Mucosa of descending colon (tissue), 3 donors: ENCODE data around the gene PIK3AP1. TPM values are rescaled to one million over a fixed set of nuclear protein-coding genes. Genes with fewer than 3 reads are reported as not detected.
"Not testable (repeated sequence)": the region's sequence is repeated elsewhere in the genome, so short reads cannot be mapped to it uniquely, and the experiment has no call there.

ENCODE experiments used
- ATAC-seq: fragments of 200-7000 bp; cut with Tn5 transposase; one replicate; pipeline ENCODE4 v1.9.1; 2020; ENCODE audit warnings: mild to moderate bottlenecking, moderate library complexity
- DNase-seq, 3 donors: peaks; one replicate each; pipeline ENCODE4 v3.0.0-alpha.2; 2020
- H3K36me3 ChIP-seq: fragments of 200-600 bp; one replicate; pipeline ENCODE4 v1.8.0; 2021; ENCODE audit warnings: low read depth, mild to moderate bottlenecking
- H3K4me1 ChIP-seq: fragments of 200-600 bp; one replicate; pipeline ENCODE4 v1.8.0; 2021; ENCODE audit warnings: low read depth, mild to moderate bottlenecking
- H3K4me3 ChIP-seq: fragments of 200-600 bp; one replicate; pipeline ENCODE4 v1.8.0; 2021; ENCODE audit warnings: mild to moderate bottlenecking
- H3K9me3 ChIP-seq: fragments of 200-600 bp; one replicate; pipeline ENCODE4 v1.8.0; 2021; ENCODE audit warnings: mild to moderate bottlenecking
- intact Hi-C, 2 donors: fragments of 100-400 bp; cut with DNase I in 1 of 2; cut with micrococcal nuclease in 1 of 2; formaldehyde crosslinking; loops; one replicate each; pipeline versions ENCODE4 v1.11.0 to v1.11.1; 2022; cut with DNase I, micrococcal nuclease
- total RNA-seq, 3 donors: library from RNA; stranded (reverse); fragmentation: NEBNext Ultra II Directional in 2 of 3; extraction: Animal tissue kit (Norgen Biotek cat#: 25700) in 2 of 3; gene quantifications; one replicate each; pipeline versions ENCODE4 v1.2.1 to v1.2.4, GENCODE V29; 2021 to 2023
- TF ChIP-seq, protein P1 (sequence below): fragments of 200-600 bp; IDR thresholded peaks from one replicate; pipeline ENCODE4 v1.8.0; 2022; ENCODE audit warnings: antibody characterized with exemption, mild to moderate bottlenecking
- donor health status: DM: no; HTN: no; CAD: no; lungs with moderate emphysema.
- donor health status: DM: no; HTN: no; CAD: no.
- donor health status: DM: no; HTN: yes; CAD: no.

The PIK3AP1 gene
- total RNA-seq, 3 donors from 2014 or later = 10.4 to 19.8 (median 13.2) TPM

DNA sequence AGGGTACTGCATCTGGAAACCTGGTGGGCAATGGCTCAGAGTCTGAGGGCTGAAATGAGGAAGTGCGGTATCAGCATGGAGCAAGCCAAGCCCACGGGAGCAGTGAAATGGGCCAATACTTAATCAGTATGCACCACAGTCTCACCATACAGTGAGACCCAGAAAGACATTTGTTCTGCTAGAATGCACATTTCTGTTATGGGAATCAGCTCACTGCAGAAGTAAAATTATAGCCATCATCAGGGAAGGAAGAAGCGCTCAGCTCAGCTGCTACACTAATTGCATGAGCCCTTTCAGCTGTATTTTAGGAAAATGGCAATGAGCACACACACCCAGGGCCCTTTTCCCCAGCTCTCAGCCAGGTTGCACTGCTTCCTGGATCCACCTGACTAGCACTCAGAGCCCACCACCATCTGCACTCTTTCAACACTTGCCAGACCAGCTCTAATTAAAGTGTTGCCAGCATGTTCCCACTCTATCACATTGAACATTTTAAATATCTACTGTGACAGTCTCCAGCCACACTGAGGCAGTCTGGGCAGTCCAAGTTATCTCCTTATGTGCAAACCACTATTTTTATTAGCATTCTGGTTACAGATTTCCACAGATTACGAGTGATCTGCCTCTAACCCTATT is 44.2 kb upstream of the PIK3AP1 start:
- no peaks in the 10 kb centered on the region for H3K36me3 ChIP-seq
- intact Hi-C loops = loop anchor here in 1 of 2 donors (5.0 kb wide), 1 partner anchor 68 kb away; the partner anchor contains the start of gene LCOR
- DNase-seq = no peak
- no peak for ATAC-seq
- TF ChIP-seq, protein P1, sequence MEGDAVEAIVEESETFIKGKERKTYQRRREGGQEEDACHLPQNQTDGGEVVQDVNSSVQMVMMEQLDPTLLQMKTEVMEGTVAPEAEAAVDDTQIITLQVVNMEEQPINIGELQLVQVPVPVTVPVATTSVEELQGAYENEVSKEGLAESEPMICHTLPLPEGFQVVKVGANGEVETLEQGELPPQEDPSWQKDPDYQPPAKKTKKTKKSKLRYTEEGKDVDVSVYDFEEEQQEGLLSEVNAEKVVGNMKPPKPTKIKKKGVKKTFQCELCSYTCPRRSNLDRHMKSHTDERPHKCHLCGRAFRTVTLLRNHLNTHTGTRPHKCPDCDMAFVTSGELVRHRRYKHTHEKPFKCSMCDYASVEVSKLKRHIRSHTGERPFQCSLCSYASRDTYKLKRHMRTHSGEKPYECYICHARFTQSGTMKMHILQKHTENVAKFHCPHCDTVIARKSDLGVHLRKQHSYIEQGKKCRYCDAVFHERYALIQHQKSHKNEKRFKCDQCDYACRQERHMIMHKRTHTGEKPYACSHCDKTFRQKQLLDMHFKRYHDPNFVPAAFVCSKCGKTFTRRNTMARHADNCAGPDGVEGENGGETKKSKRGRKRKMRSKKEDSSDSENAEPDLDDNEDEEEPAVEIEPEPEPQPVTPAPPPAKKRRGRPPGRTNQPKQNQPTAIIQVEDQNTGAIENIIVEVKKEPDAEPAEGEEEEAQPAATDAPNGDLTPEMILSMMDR = no peak
- H3K4me3 ChIP-seq = no peak overlapping the region
- no peaks in the 10 kb centered on the region for H3K9me3 ChIP-seq
- peaks cover 3% of the 10 kb centered on the region for H3K4me1 ChIP-seq

DNA sequence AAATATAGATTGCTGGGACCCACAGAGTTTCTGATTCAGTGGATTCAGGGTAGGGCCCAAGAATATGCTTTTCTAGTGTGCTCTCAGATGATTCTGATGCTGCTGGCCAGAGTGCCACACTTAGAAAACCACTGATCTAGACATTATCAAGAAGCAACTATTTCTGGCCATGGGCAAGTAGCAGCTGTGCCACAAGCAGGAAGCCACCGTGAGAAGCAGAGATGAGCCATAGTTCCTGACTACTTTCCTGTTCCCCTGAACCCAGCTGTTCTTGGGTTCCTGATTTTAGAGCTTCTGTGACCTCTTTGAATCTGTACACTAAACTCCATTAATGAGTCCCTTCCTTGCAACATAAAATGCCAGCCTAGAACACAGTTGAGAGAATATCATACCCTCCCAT is 38.1 kb upstream of the PIK3AP1 start:
- Histone ChIP-seq H3K36me3 (no peaks in the 10 kb centered on the region), H3K4me3 (no peak overlapping the region), H3K4me1 (no peaks in the 10 kb centered on the region), H3K9me3 (no peaks in the 10 kb centered on the region)
- no peak for DNase-seq
- TF ChIP-seq, protein P1 = no peak
- intact Hi-C loops = no loop called here
- ATAC-seq = peak; percentile 58

DNA sequence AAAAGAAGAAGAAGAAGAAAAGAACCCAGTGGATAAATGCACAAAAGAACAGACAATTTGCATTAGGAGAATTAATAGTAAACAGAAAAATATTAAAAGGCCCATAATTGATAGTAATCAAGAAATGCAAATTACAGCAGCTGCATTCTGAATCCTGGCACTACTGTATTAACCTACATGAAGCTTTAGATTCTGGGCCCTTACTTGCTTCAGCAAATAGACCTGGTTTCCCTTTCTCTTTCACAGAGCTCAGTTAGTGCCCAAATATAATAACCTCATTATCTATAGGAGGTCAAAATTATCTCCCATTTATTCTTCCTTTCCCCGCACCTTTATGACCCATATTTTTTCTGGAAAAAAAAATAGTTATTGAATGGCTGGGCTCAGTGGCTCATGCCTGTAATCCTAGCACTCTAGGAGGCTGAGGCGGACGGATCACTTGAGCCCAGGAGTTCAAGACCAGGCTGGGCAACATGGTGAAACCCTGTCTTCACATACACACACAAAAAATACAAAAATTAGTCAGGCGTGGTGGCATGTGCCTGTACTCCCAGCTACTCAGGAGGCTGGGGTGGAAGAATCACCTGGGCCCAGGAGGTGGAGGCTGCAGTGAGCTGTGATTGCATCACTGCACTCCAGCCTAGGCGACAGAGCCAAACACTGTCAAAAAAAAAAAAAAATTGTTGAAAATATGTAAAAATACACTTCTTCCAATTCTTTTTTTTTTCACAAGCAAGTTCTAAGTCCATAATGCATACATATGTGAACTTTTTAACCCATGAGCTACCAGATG is 36.0 kb upstream of the PIK3AP1 start:
- ATAC-seq (no peak), DNase-seq (no peak)
- TF ChIP-seq, protein P1 = no peak
- Histone ChIP-seq H3K4me3 (no peak overlapping the region), H3K9me3 (no peaks in the 10 kb centered on the region), H3K36me3 (no peaks in the 10 kb centered on the region), H3K4me1 (no peaks in the 10 kb centered on the region)
- intact Hi-C loops = no loop called here

DNA sequence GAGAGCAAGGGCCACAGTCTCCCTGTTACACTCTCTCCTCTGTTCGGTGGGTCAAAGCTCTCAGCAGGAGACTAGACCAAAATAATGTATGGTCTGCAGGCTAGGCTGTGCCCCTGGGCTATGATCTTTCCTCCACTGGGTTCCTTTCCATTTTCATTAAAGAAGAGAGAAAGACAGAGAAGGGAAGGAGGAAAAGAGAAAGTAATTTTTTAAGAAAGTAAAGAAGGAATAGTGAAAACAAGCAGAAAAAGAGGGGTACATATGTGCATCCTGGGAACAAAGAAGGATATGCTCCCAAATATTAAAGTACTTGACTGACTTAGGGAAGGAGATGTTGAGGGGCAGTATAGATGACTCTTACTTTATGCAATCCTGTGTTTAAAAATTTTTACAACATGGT is 33.6 kb upstream of the PIK3AP1 start:
- H3K4me3 ChIP-seq = no peak overlapping the region
- H3K4me1 ChIP-seq = no peaks in the 10 kb centered on the region
- H3K36me3 ChIP-seq = no peaks in the 10 kb centered on the region
- TF ChIP-seq, protein P1 = no peak
- H3K9me3 ChIP-seq = no peaks in the 10 kb centered on the region
- ATAC-seq (no peak), DNase-seq (no peak)
- intact Hi-C loops = no loop called here

DNA sequence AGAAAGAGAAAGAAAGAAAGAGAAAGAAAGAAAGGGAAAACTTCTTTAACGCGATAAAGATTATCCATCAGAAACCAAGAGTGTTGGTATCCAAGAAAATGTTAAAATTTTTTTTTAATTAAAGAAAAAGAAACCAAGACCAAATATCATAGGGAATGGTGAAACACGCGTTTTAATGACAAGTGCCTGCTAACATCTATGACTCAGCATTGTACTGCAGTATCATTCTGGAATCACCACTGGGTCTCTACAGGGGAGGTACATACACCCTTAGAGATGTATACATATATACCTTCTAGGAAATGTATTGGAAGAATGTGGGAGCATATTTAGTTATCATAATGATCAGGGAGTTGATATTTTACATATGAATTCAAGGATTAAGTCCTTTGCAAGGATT is 32.1 kb upstream of the PIK3AP1 start:
- Histone ChIP-seq H3K9me3 (no peaks in the 10 kb centered on the region), H3K4me3 (no peak overlapping the region), H3K36me3 (no peaks in the 10 kb centered on the region), H3K4me1 (peaks cover 6% of the 10 kb centered on the region)
- DNase-seq (no peak), ATAC-seq (no peak)
- intact Hi-C loops = no loop called here
- TF ChIP-seq, protein P1 = no peak

DNA sequence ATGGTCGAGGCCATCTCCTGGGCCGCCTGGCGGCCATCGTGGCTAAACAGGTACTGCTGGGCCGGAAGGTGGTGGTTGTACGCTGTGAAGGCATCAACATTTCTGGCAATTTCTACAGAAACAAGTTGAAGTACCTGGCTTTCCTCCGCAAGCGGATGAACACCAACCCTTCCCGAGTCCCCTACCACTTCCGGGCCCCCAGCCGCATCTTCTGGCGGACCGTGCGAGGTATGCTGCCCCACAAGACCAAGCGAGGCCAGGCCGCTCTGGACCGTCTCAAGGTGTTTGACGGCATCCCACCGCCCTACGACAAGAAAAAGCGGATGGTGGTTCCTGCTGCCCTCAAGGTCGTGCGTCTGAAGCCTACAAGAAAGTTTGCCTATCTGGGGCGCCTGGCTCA is 30.0 kb upstream of the PIK3AP1 start:
- H3K4me3 ChIP-seq, H3K9me3 ChIP-seq, H3K36me3 ChIP-seq, ATAC-seq, intact Hi-C loops, H3K4me1 ChIP-seq, DNase-seq: not testable (repeated sequence)
